Fibroblast of villous mesenchyme (primary cell): ENCODE data around the gene IFT20. TPM values are rescaled to one million over a fixed set of nuclear protein-coding genes. Genes with fewer than 3 reads are reported as not detected.

Source experiments
- DNase-seq: peaks from one replicate; pipeline ENCODE4 v3.0.0-alpha.2; 2010; ENCODE audit warnings: low read depth
- H3K4me3 ChIP-seq: 2 replicates; pipeline ENCODE4 v1.5.1; 2011; ENCODE audit warnings: low read depth, mild to moderate bottlenecking, low read length
- CTCF ChIP-seq: IDR thresholded peaks from 2 replicates; pipeline ENCODE4 v1.5.1; 2012; ENCODE audit warnings: low read depth, mild to moderate bottlenecking, low read length; ENCODE audit not compliant: insufficient read depth
- total RNA-seq: library from RNA; depleted of rRNA; stranded (reverse); fragments of >200 nt; gene quantifications from 2 replicates; pipeline ENCODE4 v1.2.3, GENCODE V29; 2012

The IFT20 gene
- total RNA-seq, 1 donor: 51.4 TPM

- no peak for TF ChIP-seq CTCF
- peak overlapping the region; percentile 73 for H3K4me3 ChIP-seq
- no peak for DNase-seq
Observed at GRCh38 chr17:28372203-28372944, 37.1 kb upstream of the IFT20 start.

DNA sequence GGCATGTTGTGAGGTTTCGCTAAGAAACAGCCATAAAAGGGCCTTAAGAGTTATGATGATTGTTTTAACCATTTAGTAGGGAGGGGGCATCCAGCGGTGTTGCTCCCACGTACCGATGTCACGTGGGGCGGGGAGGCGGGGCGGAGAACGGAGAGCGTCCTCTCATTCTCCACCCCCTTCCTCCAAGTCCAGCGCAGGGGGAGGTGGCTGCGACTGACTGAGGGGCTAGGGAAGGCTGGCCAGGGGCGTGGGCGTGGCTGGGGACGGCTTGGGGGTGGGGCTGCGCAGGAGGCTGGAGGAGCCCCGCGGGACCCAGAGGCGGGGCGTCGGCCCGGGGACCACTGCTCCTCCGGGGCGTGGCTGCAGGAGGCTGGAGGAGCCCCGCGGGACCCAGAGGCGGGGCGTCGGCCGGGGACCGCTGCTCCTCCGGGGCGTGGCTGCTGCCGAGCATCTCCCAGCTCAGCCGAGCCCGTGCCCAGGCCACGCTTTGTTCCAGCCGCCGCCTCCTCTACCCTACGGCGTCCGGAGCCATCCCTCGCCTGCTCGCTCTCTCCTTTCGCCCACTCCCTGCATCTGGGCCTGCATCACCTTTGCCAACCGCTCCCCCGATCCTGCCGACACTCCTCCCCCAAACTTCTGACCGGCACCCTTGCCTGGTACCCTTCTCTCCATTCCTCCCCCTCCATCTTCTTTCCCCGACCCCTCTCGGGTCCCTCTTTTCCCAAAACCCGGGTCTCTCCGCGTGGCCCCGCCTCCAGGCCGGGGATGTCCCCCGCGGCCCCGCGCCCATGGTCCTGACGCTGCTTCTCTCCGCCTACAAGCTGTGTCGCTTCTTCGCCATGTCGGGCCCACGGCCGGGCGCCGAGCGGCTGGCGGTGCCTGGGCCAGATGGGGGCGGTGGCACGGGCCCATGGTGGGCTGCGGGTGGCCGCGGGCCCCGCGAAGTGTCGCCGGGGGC lies 36.3 kb upstream of the IFT20 start, which contains the start of gene SARM1:
SARM1 (plus strand) TSS at position 450 of the 958 bp plus-strand sequence; CDS start at position 789, 339 bp downstream.
- no peak for TF ChIP-seq CTCF
- H3K4me3 ChIP-seq: peak within 1 kb of the TSS; percentile 73
- peak; percentile 98 for DNase-seq

- no peak for DNase-seq
- TF ChIP-seq CTCF: no peak
- H3K4me3 ChIP-seq: peak overlapping the region; percentile 73
Observed at GRCh38 chr17:28370744-28371103, 35.5 kb upstream of the IFT20 start.

GRCh38 chr17:28370035-28370743 lies 34.9 kb upstream of the IFT20 start, which contains the start of gene VTN:
Gene VTN (minus strand): TSS chr17:28370307. CDS start chr17:28370203, 104 bp downstream.
- TF ChIP-seq CTCF: no peak
- H3K4me3 ChIP-seq: peak within 1 kb of the TSS; percentile 73
- DNase-seq: peak; percentile 98

- DNase-seq: peak; percentile 13
- peak overlapping the region; percentile 62 for H3K4me3 ChIP-seq
- TF ChIP-seq CTCF: no peak
Observed at GRCh38 chr17:28369684-28370034, 34.4 kb upstream of the IFT20 start.

DNA sequence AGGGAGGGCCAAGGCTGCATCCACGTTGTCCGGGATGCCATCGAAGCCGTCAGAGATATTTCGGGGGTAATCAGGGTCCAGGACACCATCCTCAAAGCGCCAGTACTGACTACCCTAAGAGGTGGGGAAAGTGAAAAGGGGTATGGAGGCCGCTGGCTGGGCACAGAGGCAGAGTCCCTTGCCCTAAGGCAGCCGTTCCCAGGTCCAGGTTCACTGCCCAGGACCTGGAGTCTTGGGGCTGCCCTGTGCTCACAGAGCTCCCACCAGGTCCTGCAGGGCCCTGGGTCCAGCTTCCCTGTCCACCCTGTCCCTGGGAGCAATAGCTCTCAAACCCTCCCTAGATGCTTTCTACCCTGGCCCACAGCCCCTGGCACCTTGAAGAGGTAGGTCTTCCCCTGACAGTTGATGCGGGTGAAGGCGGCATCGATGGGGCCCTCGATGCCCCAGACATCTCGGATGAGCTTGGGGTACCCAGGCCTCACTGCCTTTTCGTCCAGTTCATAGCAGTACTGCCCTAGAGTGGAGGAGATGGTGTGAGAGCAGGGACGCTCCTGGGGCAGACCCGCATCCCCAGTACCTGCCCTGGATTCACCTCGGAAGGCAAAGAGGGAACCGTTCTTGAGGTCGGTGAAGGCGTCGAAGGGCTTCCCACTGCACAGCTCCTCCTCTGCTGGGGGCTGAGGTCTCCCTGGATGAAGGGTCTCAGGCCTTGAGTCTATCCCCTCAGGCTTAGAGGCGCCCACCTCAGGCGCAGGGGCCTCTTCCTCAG lies 33.8 kb upstream of the IFT20 start:
- no peak for TF ChIP-seq CTCF
- H3K4me3 ChIP-seq: peak overlapping the region; percentile 62
- no peak for DNase-seq
